SK-N-SH treated with all-trans-retinoic acid at 6 μM for 48 hours (cell line): ENCODE measurements around the gene TFF3.

ENCODE experiments used
- ESRRG ChIP-seq: fragments of 250-450 bp; sonication (Bioruptor Pico); IDR thresholded peaks from 2 replicates; pipeline ENCODE4 v1.6.1; 2021; ENCODE audit warnings: mild to moderate bottlenecking
- POU6F1 ChIP-seq: fragments of 250-450 bp; sonication (Bioruptor Pico); IDR thresholded peaks from 2 replicates; pipeline ENCODE4 v1.8.0; 2021; ENCODE audit warnings: low read depth, mild to moderate bottlenecking, moderate library complexity, borderline replicate concordance
- RARB ChIP-seq: fragments of 250-450 bp; sonication (Bioruptor Pico); IDR thresholded peaks from 2 replicates; pipeline ENCODE4 v1.8.0; 2021; ENCODE audit warnings: mild to moderate bottlenecking, moderate library complexity
- TSHZ2 ChIP-seq: fragments of 250-450 bp; sonication (Bioruptor Pico); IDR thresholded peaks from 2 replicates; pipeline ENCODE4 v1.5.0; 2020; ENCODE audit warnings: mild to moderate bottlenecking, moderate library complexity
- ZC3H10 ChIP-seq: fragments of 250-450 bp; sonication (Bioruptor Pico); IDR thresholded peaks from 2 replicates; pipeline ENCODE4 v1.5.1; 2021; ENCODE audit warnings: mild to moderate bottlenecking, moderate library complexity
- ZNF8 ChIP-seq: fragments of 450-650 bp; formaldehyde crosslinking; IDR thresholded peaks from 2 replicates; pipeline ENCODE4 v1.5.0; 2020; ENCODE audit warnings: mild to moderate bottlenecking, moderate library complexity

- TF ChIP-seq ZC3H10 (CRISPR knock-in tag) (no peak), RARB (CRISPR knock-in tag) (no peak), ESRRG (CRISPR knock-in tag) (no peak), POU6F1 (CRISPR knock-in tag) (no peak), TSHZ2 (CRISPR knock-in tag) (no peak), ZNF8 (CRISPR knock-in tag) (no peak)
Observed at GRCh38 chr21:42347601-42348327, 32.6 kb upstream of the TFF3 start.
